Large intestine (tissue), 3 donors: ENCODE data around the gene ISYNA1. TPM values are rescaled to one million over a fixed set of nuclear protein-coding genes. Genes with fewer than 3 reads are reported as not detected.

Experiments used
- DNase-seq, 2 donors: peaks; one replicate each; pipeline versions ENCODE4 v3.0.0 to v3.0.0-alpha.2; 2013
- H3K27ac ChIP-seq: one replicate; pipeline ENCODE4 v1.5.1; 2013; ENCODE audit warnings: low read length
- H3K27me3 ChIP-seq: 2 replicates; pipeline ENCODE4 v1.6.1; 2013; ENCODE audit warnings: low read length; ENCODE audit not compliant: control insufficient read depth, insufficient read depth
- H3K36me3 ChIP-seq: 2 replicates; pipeline ENCODE4 v1.6.1; 2013; ENCODE audit warnings: low read length; ENCODE audit not compliant: control insufficient read depth, insufficient read depth
- H3K4me1 ChIP-seq: one replicate; pipeline ENCODE4 v1.6.1; 2013; ENCODE audit warnings: low read length; ENCODE audit not compliant: control insufficient read depth, insufficient read depth
- H3K4me3 ChIP-seq: one replicate; pipeline ENCODE4 v1.5.1; 2013; ENCODE audit warnings: low read length
- H3K9me3 ChIP-seq: one replicate; pipeline ENCODE4 v1.6.1; 2013; ENCODE audit warnings: mild to moderate bottlenecking, low read depth, low read length, moderate library complexity; ENCODE audit not compliant: control insufficient read depth
- WGBS: methylation state at CpG from one replicate; pipeline ENCODE4 v1.1.5; 2013; ENCODE audit warnings: low lambda C conversion rate; ENCODE audit not compliant: insufficient coverage; 5-methylcytosine and 5-hydroxymethylcytosine counted together
- polyA plus RNA-seq: library from polyadenylated mRNA; unstranded; fragments of 120-200 nt; gene quantifications from one replicate; pipeline ENCODE4 v1.2.1, GENCODE V29; 2013

ISYNA1 gene
- polyA plus RNA-seq, 1 donor: 64.4 TPM

GRCh38 chr19:18477974-18478373, 40.0 kb upstream of the ISYNA1 start:
- no peaks in the 10 kb centered on the region for H3K27me3 ChIP-seq
- H3K36me3 ChIP-seq: no peaks in the 10 kb centered on the region
- no peak overlapping the region for H3K27ac ChIP-seq
- H3K4me1 ChIP-seq: peaks cover 29% of the 10 kb centered on the region
- H3K9me3 ChIP-seq: no peaks in the 10 kb centered on the region
- no peak overlapping the region for H3K4me3 ChIP-seq
- WGBS: no CpG with 5 or more reads among the region's 8 CpGs
- no peak for DNase-seq

- H3K27me3 ChIP-seq: no peaks in the 10 kb centered on the region
- no peaks in the 10 kb centered on the region for H3K9me3 ChIP-seq
- 82% methylated on average over 4 of the region's 24 CpGs for WGBS
- H3K4me1 ChIP-seq: peaks cover 29% of the 10 kb centered on the region
- no peak overlapping the region for H3K4me3 ChIP-seq
- no peak for DNase-seq
- no peak overlapping the region for H3K27ac ChIP-seq
- peaks cover 4% of the 10 kb centered on the region for H3K36me3 ChIP-seq
These were observed 39.3 kb upstream of the ISYNA1 start for GRCh38 chr19:18477042-18477779.

GRCh38 chr19:18476507-18477041, 38.6 kb upstream of the ISYNA1 start:
- Histone ChIP-seq H3K27me3 (no peaks in the 10 kb centered on the region), H3K36me3 (peaks cover 7% of the 10 kb centered on the region), H3K4me1 (peaks cover 29% of the 10 kb centered on the region), H3K27ac (no peak overlapping the region), H3K4me3 (no peak overlapping the region), H3K9me3 (no peaks in the 10 kb centered on the region)
- no CpG with 5 or more reads among the region's 14 CpGs for WGBS
- no peak for DNase-seq

- Histone ChIP-seq H3K4me3 (no peak overlapping the region), H3K9me3 (no peaks in the 10 kb centered on the region), H3K27ac (no peak overlapping the region), H3K27me3 (no peaks in the 10 kb centered on the region), H3K4me1 (peaks cover 29% of the 10 kb centered on the region), H3K36me3 (peaks cover 9% of the 10 kb centered on the region)
- WGBS: no CpG with 5 or more reads among the region's 19 CpGs
- DNase-seq: peak in 1 of 2 donors; percentile 23
These were observed 37.9 kb upstream of the ISYNA1 start for GRCh38 chr19:18475762-18476331.

- Histone ChIP-seq H3K4me1 (peaks cover 22% of the 10 kb centered on the region), H3K4me3 (no peak overlapping the region), H3K27me3 (no peaks in the 10 kb centered on the region), H3K9me3 (no peaks in the 10 kb centered on the region), H3K27ac (no peak overlapping the region), H3K36me3 (peaks cover 10% of the 10 kb centered on the region)
- 89% methylated on average over 3 of the region's 5 CpGs for WGBS
- DNase-seq: no peak
These were observed 37.1 kb upstream of the ISYNA1 start for GRCh38 chr19:18475004-18475453.

GRCh38 chr19:18474366-18474887, 36.5 kb upstream of the ISYNA1 start:
- no peak for DNase-seq
- no CpG with 5 or more reads among the region's 13 CpGs for WGBS
- peaks cover 10% of the 10 kb centered on the region for H3K36me3 ChIP-seq
- H3K9me3 ChIP-seq: no peaks in the 10 kb centered on the region
- peaks cover 20% of the 10 kb centered on the region for H3K4me1 ChIP-seq
- no peaks in the 10 kb centered on the region for H3K27me3 ChIP-seq
- H3K27ac ChIP-seq: no peak overlapping the region
- no peak overlapping the region for H3K4me3 ChIP-seq

- peaks cover 27% of the 10 kb centered on the region for H3K4me1 ChIP-seq
- no peaks in the 10 kb centered on the region for H3K27me3 ChIP-seq
- peaks cover 13% of the 10 kb centered on the region for H3K36me3 ChIP-seq
- no peak overlapping the region for H3K27ac ChIP-seq
- no peak overlapping the region for H3K4me3 ChIP-seq
- H3K9me3 ChIP-seq: no peaks in the 10 kb centered on the region
- no CpG with 5 or more reads among the region's 8 CpGs for WGBS
- DNase-seq: no peak
These were observed 35.8 kb upstream of the ISYNA1 start for GRCh38 chr19:18473706-18474087.

GRCh38 chr19:18473003-18473705, 35.2 kb upstream of the ISYNA1 start:
- Histone ChIP-seq H3K4me1 (peaks cover 24% of the 10 kb centered on the region), H3K27ac (no peak overlapping the region), H3K36me3 (peaks cover 15% of the 10 kb centered on the region), H3K27me3 (no peaks in the 10 kb centered on the region), H3K9me3 (no peaks in the 10 kb centered on the region), H3K4me3 (no peak overlapping the region)
- WGBS: 100% methylated on average over 1 of the region's 8 CpGs
- no peak for DNase-seq

GRCh38 chr19:18470787-18471186, 32.9 kb upstream of the ISYNA1 start:
- H3K9me3 ChIP-seq: no peaks in the 10 kb centered on the region
- H3K4me1 ChIP-seq: peaks cover 26% of the 10 kb centered on the region
- no peak overlapping the region for H3K4me3 ChIP-seq
- H3K36me3 ChIP-seq: peaks cover 17% of the 10 kb centered on the region
- no peak overlapping the region for H3K27ac ChIP-seq
- DNase-seq: no peak
- H3K27me3 ChIP-seq: no peaks in the 10 kb centered on the region
- no CpG with 5 or more reads among the region's 2 CpGs for WGBS
